ENCODE measurements around the gene MAST4.

DNA sequence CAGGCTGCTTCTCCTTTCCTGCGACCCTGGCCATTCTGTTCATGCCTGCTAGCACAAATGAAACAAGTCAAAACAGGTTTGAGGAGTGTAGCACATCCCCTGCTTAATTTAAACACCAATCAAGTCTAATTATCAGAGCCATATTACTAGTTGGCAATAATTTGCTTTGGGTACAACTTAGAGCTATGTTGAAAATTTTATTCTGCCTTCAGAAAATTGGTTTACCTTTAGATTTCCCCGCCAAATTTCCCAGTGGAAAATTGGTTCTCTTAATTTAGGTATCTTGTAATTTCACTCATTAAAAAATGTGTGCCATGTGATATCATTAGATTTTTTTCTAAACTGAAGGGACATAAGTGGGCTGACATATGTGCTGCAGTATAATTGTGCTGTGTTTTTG, 265.8 kb downstream of the MAST4 start:
- no peak for TF ChIP-seq CTCF (IDR thresholded peaks at IDR 0.05; ENCODE audit: low read depth, low read length, missing input control)
- TF ChIP-seq, protein P1, sequence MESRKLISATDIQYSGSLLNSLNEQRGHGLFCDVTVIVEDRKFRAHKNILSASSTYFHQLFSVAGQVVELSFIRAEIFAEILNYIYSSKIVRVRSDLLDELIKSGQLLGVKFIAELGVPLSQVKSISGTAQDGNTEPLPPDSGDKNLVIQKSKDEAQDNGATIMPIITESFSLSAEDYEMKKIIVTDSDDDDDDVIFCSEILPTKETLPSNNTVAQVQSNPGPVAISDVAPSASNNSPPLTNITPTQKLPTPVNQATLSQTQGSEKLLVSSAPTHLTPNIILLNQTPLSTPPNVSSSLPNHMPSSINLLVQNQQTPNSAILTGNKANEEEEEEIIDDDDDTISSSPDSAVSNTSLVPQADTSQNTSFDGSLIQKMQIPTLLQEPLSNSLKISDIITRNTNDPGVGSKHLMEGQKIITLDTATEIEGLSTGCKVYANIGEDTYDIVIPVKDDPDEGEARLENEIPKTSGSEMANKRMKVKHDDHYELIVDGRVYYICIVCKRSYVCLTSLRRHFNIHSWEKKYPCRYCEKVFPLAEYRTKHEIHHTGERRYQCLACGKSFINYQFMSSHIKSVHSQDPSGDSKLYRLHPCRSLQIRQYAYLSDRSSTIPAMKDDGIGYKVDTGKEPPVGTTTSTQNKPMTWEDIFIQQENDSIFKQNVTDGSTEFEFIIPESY (IDR thresholded peaks at IDR 0.05): no peak
- no peak for TF ChIP-seq EGR1 (IDR thresholded peaks at IDR 0.05; ENCODE audit: low read depth in 2 of 2)
- no peak for TF ChIP-seq GABPA (IDR thresholded peaks at IDR 0.05 in 1 of 2, conservative IDR thresholded peaks at IDR 0.05 in 1 of 2)
- no peak for TF ChIP-seq TAF1 (conservative IDR thresholded peaks at IDR 0.05)
- TF ChIP-seq RAD21 (IDR thresholded peaks at IDR 0.05): no peak
- no peak for TF ChIP-seq NR2F2 (IDR thresholded peaks at IDR 0.05)
- no peak for TF ChIP-seq JUND (IDR thresholded peaks at IDR 0.05)
- TF ChIP-seq, protein P2, sequence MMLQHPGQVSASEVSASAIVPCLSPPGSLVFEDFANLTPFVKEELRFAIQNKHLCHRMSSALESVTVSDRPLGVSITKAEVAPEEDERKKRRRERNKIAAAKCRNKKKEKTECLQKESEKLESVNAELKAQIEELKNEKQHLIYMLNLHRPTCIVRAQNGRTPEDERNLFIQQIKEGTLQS (IDR thresholded peaks at IDR 0.05): no peak
- no peak for TF ChIP-seq YY1 (IDR thresholded peaks at IDR 0.05)
- TF ChIP-seq, protein P3, sequence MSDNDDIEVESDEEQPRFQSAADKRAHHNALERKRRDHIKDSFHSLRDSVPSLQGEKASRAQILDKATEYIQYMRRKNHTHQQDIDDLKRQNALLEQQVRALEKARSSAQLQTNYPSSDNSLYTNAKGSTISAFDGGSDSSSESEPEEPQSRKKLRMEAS (IDR thresholded peaks at IDR 0.05): no peak
- no peak for TF ChIP-seq REST (IDR thresholded peaks at IDR 0.05)
- TF ChIP-seq SP1 (IDR thresholded peaks at IDR 0.05): no peak
- no peak for TF ChIP-seq FOXA1 (IDR thresholded peaks at IDR 0.05)

All from liver (tissue), 3 donors.